ENCODE data around the gene MRPL40.

The MRPL40 gene

DNA sequence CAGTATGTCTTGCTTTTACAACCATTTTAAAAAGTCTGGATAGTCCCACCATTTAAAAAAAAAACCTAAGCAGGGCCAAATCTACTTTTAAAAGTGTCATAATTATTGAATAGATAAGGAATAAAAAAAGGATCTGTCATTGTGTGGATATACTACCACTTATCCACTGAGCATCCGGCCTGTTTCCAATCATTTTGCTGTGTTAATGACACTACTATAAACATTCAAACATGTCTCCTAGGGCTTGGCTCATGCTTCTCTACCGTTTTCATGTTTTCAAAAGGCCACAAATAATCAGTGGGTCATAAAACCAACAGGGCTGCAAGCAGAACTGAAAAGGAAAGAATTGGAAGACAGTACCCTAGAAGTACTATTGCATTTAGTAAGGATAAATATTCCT, 27.7 kb downstream of the MRPL40 start:
- H3K4me3 ChIP-seq (replicated peaks; ENCODE audit: low read depth, low read length), result no peak overlapping the region
- TF ChIP-seq CTCF (IDR thresholded peaks at IDR 0.05; ENCODE audit: low read depth, low read length, missing control alignments), result no peak
- DNase-seq (ENCODE audit: extremely low read depth, low read depth), result no peak

DNA sequence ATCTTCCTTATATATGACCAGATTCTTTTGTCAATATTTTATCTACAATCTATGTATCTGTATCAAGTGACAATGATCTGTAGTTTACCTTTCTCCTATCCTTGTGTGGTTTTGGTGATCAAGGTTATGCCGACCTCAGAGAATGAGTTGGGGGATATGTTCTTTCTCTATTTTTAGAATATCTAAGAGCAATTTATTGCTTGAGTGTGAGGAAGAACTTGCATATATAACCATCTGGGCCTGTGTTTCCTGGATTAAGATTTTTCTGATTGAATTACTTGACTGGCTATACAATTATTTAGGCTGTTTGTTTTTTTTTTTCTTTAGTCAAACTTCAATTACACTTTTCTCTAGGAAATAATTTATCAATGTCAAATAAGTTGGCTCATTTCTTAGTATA, 29.2 kb downstream of the MRPL40 start:
- no peak overlapping the region for H3K4me3 ChIP-seq (replicated peaks; ENCODE audit: low read depth, low read length)
- DNase-seq (ENCODE audit: extremely low read depth, low read depth), result no peak
- no peak for TF ChIP-seq CTCF (IDR thresholded peaks at IDR 0.05; ENCODE audit: low read depth, low read length, missing control alignments)

- DNase-seq (ENCODE audit: extremely low read depth, low read depth), result no peak
- H3K4me3 ChIP-seq (replicated peaks; ENCODE audit: low read depth, low read length), result no peak overlapping the region
- TF ChIP-seq CTCF (IDR thresholded peaks at IDR 0.05; ENCODE audit: low read depth, low read length, missing control alignments), result no peak
Measured at GRCh38 chr22:19463008-19463407, 30.7 kb downstream of the MRPL40 start.

- DNase-seq (ENCODE audit: extremely low read depth, low read depth), result peak; percentile 52
- no peak overlapping the region for H3K4me3 ChIP-seq (replicated peaks; ENCODE audit: low read depth, low read length)
- TF ChIP-seq CTCF (IDR thresholded peaks at IDR 0.05; ENCODE audit: low read depth, low read length, missing control alignments), result no peak
Measured at GRCh38 chr22:19463491-19464469, 31.4 kb downstream of the MRPL40 start.

- no peak overlapping the region for H3K4me3 ChIP-seq (replicated peaks; ENCODE audit: low read depth, low read length)
- no peak for TF ChIP-seq CTCF (IDR thresholded peaks at IDR 0.05; ENCODE audit: low read depth, low read length, missing control alignments)
- DNase-seq (ENCODE audit: extremely low read depth, low read depth), result no peak
Measured at GRCh38 chr22:19464546-19464945, 32.2 kb downstream of the MRPL40 start.

GRCh38 chr22:19464975-19465374, 32.6 kb downstream of the MRPL40 start:
- no peak for TF ChIP-seq CTCF (IDR thresholded peaks at IDR 0.05; ENCODE audit: low read depth, low read length, missing control alignments)
- H3K4me3 ChIP-seq (replicated peaks; ENCODE audit: low read depth, low read length), result no peak overlapping the region
- DNase-seq (ENCODE audit: extremely low read depth, low read depth), result no peak

Measured in HFF-Myc (cell line).